Fibroblast of the aortic adventitia (primary cell): ENCODE measurements around the gene NLRC5. TPM values are rescaled to one million over a fixed set of nuclear protein-coding genes. Genes with fewer than 3 reads are reported as not detected.

ENCODE experiments used
- DNase-seq: peaks from one replicate; pipeline ENCODE4 v3.0.0-alpha.2; 2010; ENCODE audit warnings: low read depth
- H3K4me3 ChIP-seq: 2 replicates; pipeline ENCODE4 v1.5.1; 2011; ENCODE audit warnings: low read depth, mild to moderate bottlenecking, control low read depth, low read length, moderate library complexity
- CTCF ChIP-seq: IDR thresholded peaks from 2 replicates; pipeline ENCODE4 v1.5.1; 2011; ENCODE audit warnings: mild to moderate bottlenecking, low read length, control low read depth, inconsistent platforms; ENCODE audit not compliant: insufficient read depth
- total RNA-seq: library from RNA; depleted of rRNA; stranded (reverse); fragments of >200 nt; gene quantifications from 2 replicates; pipeline ENCODE4 v1.2.3, GENCODE V29; 2012; ENCODE audit warnings: low replicate concordance

The NLRC5 gene
- total RNA-seq, 1 donor = 31.0 TPM

GRCh38 chr16:57084257-57084770, 95.0 kb downstream of the NLRC5 start:
- peak; percentile 99 for TF ChIP-seq CTCF
- H3K4me3 ChIP-seq = no peak overlapping the region

GRCh38 chr16:57084996-57085395, 95.6 kb downstream of the NLRC5 start:
- no peak for DNase-seq
- no peak overlapping the region for H3K4me3 ChIP-seq
- no peak for TF ChIP-seq CTCF

More at GRCh38 chr16:57084257-57084770, 95.0 kb downstream of the NLRC5 start:
- DNase-seq = peak; percentile 74

GRCh38 chr16:57087003-57087402, 97.6 kb downstream of the NLRC5 start:
- no peak for DNase-seq
- TF ChIP-seq CTCF = no peak
- H3K4me3 ChIP-seq = no peak overlapping the region

GRCh38 chr16:57089406-57089805, 100.0 kb downstream of the NLRC5 start:
- no peak for DNase-seq
- TF ChIP-seq CTCF = no peak
- H3K4me3 ChIP-seq = no peak overlapping the region

GRCh38 chr16:57091200-57091974, 102.0 kb downstream of the NLRC5 start:
- no peak for TF ChIP-seq CTCF
- peak overlapping the region; percentile 73 for H3K4me3 ChIP-seq
- DNase-seq = peak; percentile 28

- H3K4me3 ChIP-seq = peak within 1 kb of the TSS; percentile 73
- DNase-seq = peak; percentile 29
- no peak for TF ChIP-seq CTCF
Measured at GRCh38 chr16:57091975-57092785, 102.8 kb downstream of the NLRC5 start, which contains the start of gene CPNE2. TSS of gene CPNE2 (plus strand) at chr16:57092583. CDS start at chr16:57110743, 18,160 bp downstream.
